Endothelial cell of umbilical vein (primary cell): ENCODE results near the gene DOCK7.

Source experiments
- EZH2 ChIP-seq: IDR thresholded peaks from 2 replicates; pipeline ENCODE4 v1.6.1; 2012; ENCODE audit warnings: borderline replicate concordance, low read depth, mild to moderate bottlenecking, moderate library complexity, low read length, inconsistent platforms; ENCODE audit not compliant: severe bottlenecking
- JUN ChIP-seq: IDR thresholded peaks from 2 replicates; pipeline ENCODE4 v1.6.1; 2011; ENCODE audit warnings: borderline replicate concordance, low read depth; ENCODE audit not compliant: insufficient read length, insufficient read depth
- POLR2A ChIP-seq: IDR thresholded peaks from 2 replicates; pipeline ENCODE4 v1.6.1; 2012; ENCODE audit warnings: low read depth, mild to moderate bottlenecking, control low read depth, low read length
- POLR2AphosphoS5 ChIP-seq: IDR thresholded peaks from 2 replicates; pipeline ENCODE4 v1.6.1; 2012; ENCODE audit warnings: low read depth, mild to moderate bottlenecking, control low read depth, low read length, moderate library complexity; ENCODE audit not compliant: insufficient read depth
- TF ChIP-seq, protein P1 (sequence below), 2 donors: IDR thresholded peaks; 1 replicate in 1 of 2; 2 replicates in 1 of 2; pipeline ENCODE4 v1.5.1; 2011; ENCODE audit warnings: low read length in 2 of 2, mild to moderate bottlenecking in 2 of 2, moderate library complexity in 2 of 2, control low read depth in 1 of 2, inconsistent platforms in 1 of 2, low read depth in 1 of 2; ENCODE audit not compliant: insufficient read depth in 1 of 2; ENCODE audit errors: extremely low read depth in 1 of 2
- TF ChIP-seq, protein P2 (sequence below): IDR thresholded peaks from 2 replicates; pipeline ENCODE4 v1.6.1; 2011; ENCODE audit not compliant: insufficient read depth, insufficient read length

DNA sequence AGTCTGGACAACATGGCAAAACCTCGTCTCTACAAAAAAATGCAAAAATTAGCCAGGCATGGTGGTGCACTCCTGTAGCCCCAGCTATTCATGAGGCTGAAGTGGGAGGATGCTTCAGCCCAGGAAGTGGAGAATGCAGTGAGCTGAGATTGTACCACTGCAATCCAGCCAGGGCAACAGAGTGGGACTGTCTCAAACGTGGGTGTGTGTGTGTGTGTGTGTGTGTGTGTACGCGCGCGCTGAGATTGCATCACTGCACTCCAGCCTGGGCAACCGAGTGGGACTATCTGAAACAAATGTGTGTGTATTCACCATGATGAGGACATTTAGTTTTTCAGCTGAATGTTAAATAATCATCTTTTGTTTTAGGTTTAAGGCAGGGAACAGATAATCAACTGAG, 230.2 kb downstream of the DOCK7 start:
- TF ChIP-seq POLR2AphosphoS5 (no peak), POLR2A (no peak), EZH2 (no peak), JUN (no peak)
- TF ChIP-seq, protein P1, sequence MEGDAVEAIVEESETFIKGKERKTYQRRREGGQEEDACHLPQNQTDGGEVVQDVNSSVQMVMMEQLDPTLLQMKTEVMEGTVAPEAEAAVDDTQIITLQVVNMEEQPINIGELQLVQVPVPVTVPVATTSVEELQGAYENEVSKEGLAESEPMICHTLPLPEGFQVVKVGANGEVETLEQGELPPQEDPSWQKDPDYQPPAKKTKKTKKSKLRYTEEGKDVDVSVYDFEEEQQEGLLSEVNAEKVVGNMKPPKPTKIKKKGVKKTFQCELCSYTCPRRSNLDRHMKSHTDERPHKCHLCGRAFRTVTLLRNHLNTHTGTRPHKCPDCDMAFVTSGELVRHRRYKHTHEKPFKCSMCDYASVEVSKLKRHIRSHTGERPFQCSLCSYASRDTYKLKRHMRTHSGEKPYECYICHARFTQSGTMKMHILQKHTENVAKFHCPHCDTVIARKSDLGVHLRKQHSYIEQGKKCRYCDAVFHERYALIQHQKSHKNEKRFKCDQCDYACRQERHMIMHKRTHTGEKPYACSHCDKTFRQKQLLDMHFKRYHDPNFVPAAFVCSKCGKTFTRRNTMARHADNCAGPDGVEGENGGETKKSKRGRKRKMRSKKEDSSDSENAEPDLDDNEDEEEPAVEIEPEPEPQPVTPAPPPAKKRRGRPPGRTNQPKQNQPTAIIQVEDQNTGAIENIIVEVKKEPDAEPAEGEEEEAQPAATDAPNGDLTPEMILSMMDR (IDR thresholded peaks at IDR 0.05; ENCODE audit: extremely low read depth in 1 of 2, insufficient read depth in 1 of 2, low read depth in 1 of 2, low read length in 2 of 2): no peak
- TF ChIP-seq, protein P2, sequence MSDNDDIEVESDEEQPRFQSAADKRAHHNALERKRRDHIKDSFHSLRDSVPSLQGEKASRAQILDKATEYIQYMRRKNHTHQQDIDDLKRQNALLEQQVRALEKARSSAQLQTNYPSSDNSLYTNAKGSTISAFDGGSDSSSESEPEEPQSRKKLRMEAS: no peak
